Right lobe of liver (tissue), 6 donors: ENCODE data around the gene ENOPH1. TPM values are rescaled to one million over a fixed set of nuclear protein-coding genes. Genes with fewer than 3 reads are reported as not detected.

ENCODE experiments used
- ATAC-seq, 4 donors: fragments of 200-7000 bp; cut with Tn5 transposase; one replicate each; pipeline ENCODE4 v1.9.1; 2020; ENCODE audit warnings: mild to moderate bottlenecking in 4 of 4, moderate library complexity in 4 of 4
- DNase-seq, 3 donors: peaks; one replicate each; pipeline ENCODE4 v3.0.0-alpha.2; 2020
- H3K27ac ChIP-seq, 3 donors: fragments of 200-600 bp; one replicate each; pipeline ENCODE4 v1.8.0; 2022
- H3K27me3 ChIP-seq, 2 donors: fragments of 200-600 bp; one replicate each; pipeline ENCODE4 v1.8.0; 2022
- H3K36me3 ChIP-seq, 4 donors: fragments of 200-600 bp; sonication (generic) in 1 of 4; one replicate each; pipeline versions ENCODE4 v1.5.1 to v1.8.0; 2017 to 2022; ENCODE audit warnings: control low read depth in 1 of 4
- H3K4me1 ChIP-seq, 4 donors: fragments of 200-600 bp; sonication (generic) in 1 of 4; one replicate each; pipeline versions ENCODE4 v1.5.1 to v1.8.0; 2017 to 2022; ENCODE audit warnings: control low read depth in 1 of 4
- H3K4me3 ChIP-seq, 3 donors: fragments of 200-600 bp; one replicate each; pipeline ENCODE4 v1.8.0; 2022
- H3K9me3 ChIP-seq, 4 donors: fragments of 200-600 bp; sonication (generic) in 1 of 4; one replicate each; pipeline versions ENCODE4 v1.5.1 to v1.8.0; 2017 to 2022; ENCODE audit warnings: control low read depth in 1 of 4
- CTCF ChIP-seq, 4 donors: fragments of 200-600 bp in 3 of 4; fragments of 450-650 bp in 1 of 4; IDR thresholded peaks; one replicate each; pipeline versions ENCODE4 v1.5.1 to v1.8.0; 2016 to 2022; ENCODE audit warnings: antibody characterized with exemption in 4 of 4, mild to moderate bottlenecking in 2 of 4
- POLR2A ChIP-seq: fragments of 450-650 bp; IDR thresholded peaks from one replicate; pipeline ENCODE4 v1.6.1; 2017; ENCODE audit warnings: antibody characterized with exemption, mild to moderate bottlenecking
- WGBS: methylation state at CpG from one replicate; pipeline ENCODE4 v1.1.6; 2018; ENCODE audit warnings: low coverage, low lambda C conversion rate; ENCODE audit not compliant: insufficient coverage; ENCODE audit errors: missing lambda C conversion rate; 5-methylcytosine and 5-hydroxymethylcytosine counted together
- intact Hi-C, 2 donors: fragments of 100-400 bp; cut with DNase I; formaldehyde crosslinking; loops; one replicate each; pipeline versions ENCODE4 v1.11.2 to v1.14.1; 2022
- total RNA-seq, 6 experiments: library from RNA; depleted of rRNA in 2 of 6; stranded (reverse); fragments of >200 nt in 2 of 6; fragmentation: NEBNext Ultra II Directional in 3 of 6; extraction: Animal tissue kit (Norgen Biotek cat#: 25700) in 3 of 6; gene quantifications; one replicate each; pipeline versions ENCODE4 v1.1.0 to v1.2.4, GENCODE V29; 2016 to 2023
- donor health status: DM: no; HTN: yes; CAD: no.
- donor health status: DM: no; HTN: no; CAD: no.
- donor health status: DM: no; HTN: no; CAD: no.
- donor health status: DM: no; HTN: yes; CAD: no.
- donor health status: DM: no; HTN: yes; CAD: no.

ENOPH1 gene
- total RNA-seq, 6 experiments from 2014 or later = 8.2 to 18.9 (median 9.9) TPM

GRCh38 chr4:82479562-82479961 is 49.2 kb downstream of the ENOPH1 start:
- Histone ChIP-seq H3K27ac (no peak overlapping the region), H3K4me1 (no peaks in the 10 kb centered on the region), H3K4me3 (no peak overlapping the region), H3K36me3 (no peaks in the 10 kb centered on the region), H3K27me3 (no peaks in the 10 kb centered on the region), H3K9me3 (no peaks in the 10 kb centered on the region)
- TF ChIP-seq POLR2A = no peak
- TF ChIP-seq CTCF (IDR thresholded peaks at IDR 0.05) = no peak
- DNase-seq (no peak), ATAC-seq (no peak)
- WGBS = 70% methylated on average over 2 of the region's 14 CpGs
- intact Hi-C loops = no loop called here

- Histone ChIP-seq H3K36me3 (no peaks in the 10 kb centered on the region), H3K27ac (no peak overlapping the region), H3K27me3 (no peaks in the 10 kb centered on the region), H3K4me1 (no peaks in the 10 kb centered on the region), H3K4me3 (no peak overlapping the region), H3K9me3 (no peaks in the 10 kb centered on the region)
- WGBS = 92% methylated on average over 7 of the region's 10 CpGs
- TF ChIP-seq CTCF (IDR thresholded peaks at IDR 0.05) (no peak), POLR2A (no peak)
- intact Hi-C loops = no loop called here
- ATAC-seq (no peak), DNase-seq (no peak)
Measured at GRCh38 chr4:82480771-82481505, 50.5 kb downstream of the ENOPH1 start.

- TF ChIP-seq CTCF (IDR thresholded peaks at IDR 0.05) (no peak), POLR2A (no peak)
- H3K4me3 ChIP-seq = no peak overlapping the region
- ATAC-seq (no peak), DNase-seq (no peak)
- intact Hi-C loops = no loop called here
- no peaks in the 10 kb centered on the region for H3K36me3 ChIP-seq
- H3K27me3 ChIP-seq = no peaks in the 10 kb centered on the region
- no peak overlapping the region for H3K27ac ChIP-seq
- no peaks in the 10 kb centered on the region for H3K4me1 ChIP-seq
- no peaks in the 10 kb centered on the region for H3K9me3 ChIP-seq
- WGBS = 62% methylated on average over 6 of the region's 6 CpGs
Measured at GRCh38 chr4:82481506-82481840, 51.1 kb downstream of the ENOPH1 start.

GRCh38 chr4:82482387-82482786 is 52.0 kb downstream of the ENOPH1 start:
- Histone ChIP-seq H3K4me3 (no peak overlapping the region), H3K36me3 (no peaks in the 10 kb centered on the region), H3K4me1 (no peaks in the 10 kb centered on the region), H3K27ac (no peak overlapping the region), H3K9me3 (no peaks in the 10 kb centered on the region), H3K27me3 (no peaks in the 10 kb centered on the region)
- 51% methylated on average over 6 of the region's 6 CpGs for WGBS
- ATAC-seq (peak; percentile 55 to 85 (median 69)), DNase-seq (no peak)
- intact Hi-C loops = no loop called here
- TF ChIP-seq POLR2A (no peak), CTCF (IDR thresholded peaks at IDR 0.05) (no peak)
